ENCODE results near the gene GRM5.

DNA sequence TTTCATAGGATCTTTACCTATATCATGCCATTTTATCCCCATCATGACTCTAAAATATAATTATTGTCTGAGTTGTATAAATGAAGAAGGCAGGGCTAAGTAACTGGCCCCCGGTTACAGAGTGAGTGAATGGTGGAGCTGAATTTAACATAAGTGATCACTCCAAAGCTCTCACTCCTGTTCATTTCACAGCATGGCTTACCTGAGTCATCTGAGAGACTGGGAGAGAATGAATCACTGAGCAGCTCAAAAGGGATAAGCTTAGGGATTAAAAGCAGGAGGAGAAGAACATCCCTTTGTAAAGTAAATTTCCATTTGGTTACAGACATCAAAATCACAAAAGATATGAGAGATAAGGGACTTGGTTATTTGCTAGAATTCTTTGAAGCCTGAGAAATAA is 434.3 kb downstream of the GRM5 start:
- TF ChIP-seq CTCF (IDR thresholded peaks at IDR 0.05; ENCODE audit: poor library complexity) (no peak), EZH2phosphoT487 (IDR thresholded peaks at IDR 0.05; ENCODE audit: low read depth, severe bottlenecking, unreplicated experiment) (no peak)

Measured in hepatocyte (in vitro differentiated cells).